Mesenchymal stem cell (in vitro differentiated cells and primary cell): Measurements from ENCODE around the gene CS.

Experiments
- DNase-seq: peaks from one replicate; pipeline ENCODE4 v3.0.0-alpha.2; 2013
- H2AFZ ChIP-seq: one replicate; pipeline ENCODE4 v1.6.1; 2013; ENCODE audit warnings: low read depth, mild to moderate bottlenecking, control low read depth, inconsistent platforms, low read length, moderate library complexity
- H2AK5ac ChIP-seq: 2 replicates; pipeline ENCODE4 v1.6.1; 2013; ENCODE audit warnings: low read length, moderate library complexity, mild to moderate bottlenecking, inconsistent platforms; ENCODE audit not compliant: severe bottlenecking
- H2BK120ac ChIP-seq: one replicate; pipeline ENCODE4 v1.6.1; 2013; ENCODE audit warnings: low read depth, mild to moderate bottlenecking, inconsistent platforms, low read length, moderate library complexity
- H2BK12ac ChIP-seq, 2 experiments: one replicate each; pipeline ENCODE4 v1.6.1; 2013; ENCODE audit warnings: inconsistent platforms in 2 of 2, low read length in 2 of 2, mild to moderate bottlenecking in 2 of 2, moderate library complexity in 2 of 2, control low read depth in 1 of 2
- H2BK15ac ChIP-seq: one replicate; pipeline ENCODE4 v1.6.1; 2013; ENCODE audit warnings: mild to moderate bottlenecking, low read depth, inconsistent platforms; ENCODE audit not compliant: poor library complexity, severe bottlenecking
- H2BK5ac ChIP-seq: 2 replicates; pipeline ENCODE4 v1.6.1; 2013; ENCODE audit warnings: low read depth, mild to moderate bottlenecking, low read length, control low read depth, inconsistent platforms; ENCODE audit not compliant: poor library complexity, severe bottlenecking
- H3K14ac ChIP-seq, 2 experiments: one replicate each; pipeline ENCODE4 v1.6.1; 2013; ENCODE audit warnings: inconsistent platforms in 2 of 2, low read length in 2 of 2, control low read depth in 1 of 2, mild to moderate bottlenecking in 1 of 2, moderate library complexity in 1 of 2
- H3K18ac ChIP-seq, 2 experiments: one replicate each; pipeline ENCODE4 v1.6.1; 2013; ENCODE audit warnings: inconsistent platforms in 2 of 2, low read length in 2 of 2, control low read depth in 1 of 2, low read depth in 1 of 2, mild to moderate bottlenecking in 1 of 2
- H3K23ac ChIP-seq, 2 experiments: one replicate each; pipeline ENCODE4 v1.6.1; 2013; ENCODE audit warnings: inconsistent platforms in 2 of 2, low read length in 2 of 2, mild to moderate bottlenecking in 2 of 2, moderate library complexity in 2 of 2, control low read depth in 1 of 2
- H3K27ac ChIP-seq: 2 replicates; pipeline ENCODE4 v1.5.1; 2013; ENCODE audit warnings: mild to moderate bottlenecking, moderate library complexity, low read length, control low read depth, inconsistent platforms; ENCODE audit not compliant: poor library complexity, severe bottlenecking
- H3K27me3 ChIP-seq, 2 experiments: 2 replicates each; pipeline versions ENCODE4 v1.6.1 to v1.7.0; 2013; ENCODE audit warnings: low read length in 2 of 2, mild to moderate bottlenecking in 2 of 2, moderate library complexity in 2 of 2, control low read depth in 1 of 2, inconsistent platforms in 1 of 2; ENCODE audit not compliant: control insufficient read depth in 1 of 2, insufficient read depth in 1 of 2
- H3K36me3 ChIP-seq, 2 experiments: 2 replicates each; pipeline versions ENCODE4 v1.6.1 to v1.7.0; 2013; ENCODE audit warnings: low read length in 2 of 2, control low read depth in 1 of 2, inconsistent platforms in 1 of 2, low read depth in 1 of 2, mild to moderate bottlenecking in 1 of 2; ENCODE audit not compliant: insufficient read depth in 2 of 2, control insufficient read depth in 1 of 2
- H3K4ac ChIP-seq, 2 experiments: one replicate each; pipeline ENCODE4 v1.6.1; 2013; ENCODE audit warnings: inconsistent platforms in 2 of 2, low read length in 2 of 2, mild to moderate bottlenecking in 2 of 2, moderate library complexity in 2 of 2, control low read depth in 1 of 2, low read depth in 1 of 2
- H3K4me1 ChIP-seq: 2 replicates; pipeline ENCODE4 v1.6.1; 2013; ENCODE audit warnings: low read depth, low read length, control low read depth; ENCODE audit not compliant: control insufficient read depth, insufficient read depth
- H3K4me2 ChIP-seq: 2 replicates; pipeline ENCODE4 v1.6.1; 2013; ENCODE audit warnings: low read length, mild to moderate bottlenecking, inconsistent platforms; ENCODE audit not compliant: poor library complexity, severe bottlenecking
- H3K4me3 ChIP-seq, 2 experiments: 2 replicates each; pipeline versions ENCODE4 v1.5.1 to v1.7.0; 2013; ENCODE audit warnings: low read length in 2 of 2, mild to moderate bottlenecking in 2 of 2, control low read depth in 1 of 2, low read depth in 1 of 2; ENCODE audit not compliant: insufficient read depth in 1 of 2
- H3K79me1 ChIP-seq: replicated peaks from 2 replicates; pipeline ENCODE4 v1.6.1; 2013; ENCODE audit warnings: mild to moderate bottlenecking, control low read depth, low read length, inconsistent platforms; ENCODE audit not compliant: poor library complexity, severe bottlenecking
- H3K9ac ChIP-seq: 2 replicates; pipeline ENCODE4 v1.7.0; 2013; ENCODE audit warnings: mild to moderate bottlenecking, low read length, moderate library complexity
- H3K9me3 ChIP-seq: 2 replicates; pipeline ENCODE4 v1.7.0; 2013; ENCODE audit warnings: mild to moderate bottlenecking, low read length; ENCODE audit not compliant: control insufficient read depth
- H4K8ac ChIP-seq: one replicate; pipeline ENCODE4 v1.6.1; 2013; ENCODE audit warnings: inconsistent platforms, mild to moderate bottlenecking, low read length, moderate library complexity
- H4K91ac ChIP-seq: one replicate; pipeline ENCODE4 v1.6.1; 2013; ENCODE audit warnings: mild to moderate bottlenecking, low read length, inconsistent platforms
- WGBS: methylation state at CpG from one replicate; pipeline ENCODE4 v1.1.7; 2013; ENCODE audit warnings: mixed read lengths; 5-methylcytosine and 5-hydroxymethylcytosine counted together

Gene CS

GRCh38 chr12:56243731-56244181 lies 56.4 kb downstream of the CS start:
- no peak overlapping the region for H3K4me3 ChIP-seq
- no peak overlapping the region for H3K23ac ChIP-seq
- peaks cover 11% of the 10 kb centered on the region for H3K4me1 ChIP-seq
- no peak overlapping the region for H3K14ac ChIP-seq
- H3K4me2 ChIP-seq, result no peak overlapping the region
- H2AFZ ChIP-seq, result no peak overlapping the region
- no peak overlapping the region for H4K91ac ChIP-seq
- H2BK120ac ChIP-seq, result no peak overlapping the region
- H2BK5ac ChIP-seq, result no peak overlapping the region
- H2AK5ac ChIP-seq, result no peak overlapping the region
- H4K8ac ChIP-seq, result peak overlapping the region; percentile 1
- H2BK12ac ChIP-seq, result no peak overlapping the region
- no peak for DNase-seq
- 65% methylated on average over 3 of the region's 3 CpGs for WGBS
- H3K18ac ChIP-seq, result no peak overlapping the region
- no peak overlapping the region for H2BK15ac ChIP-seq
- H3K9ac ChIP-seq, result peak overlapping the region; percentile 40
- H3K9me3 ChIP-seq, result no peaks in the 10 kb centered on the region
- peaks cover 92 to 93% of the 10 kb centered on the region in 2 experiments for H3K36me3 ChIP-seq
- H3K4ac ChIP-seq, result peak overlapping the region in 1 of 2 experiments; percentile 15
- H3K79me1 ChIP-seq, result peaks cover 63% of the 10 kb centered on the region
- no peaks in the 10 kb centered on the region for H3K27me3 ChIP-seq
- H3K27ac ChIP-seq, result no peak overlapping the region

- Histone ChIP-seq H3K79me1 (peaks cover 59% of the 10 kb centered on the region), H3K14ac (no peak overlapping the region), H3K18ac (peak overlapping the region in 1 of 2 experiments; percentile 55), H2BK12ac (no peak overlapping the region), H3K9ac (peak overlapping the region; percentile 40), H3K4me3 (no peak overlapping the region), H3K4me2 (no peak overlapping the region), H2AFZ (no peak overlapping the region), H3K27me3 (no peaks in the 10 kb centered on the region), H4K8ac (no peak overlapping the region), H3K36me3 (peaks cover 88 to 92% of the 10 kb centered on the region in 2 experiments), H3K4ac (no peak overlapping the region), H2BK5ac (no peak overlapping the region), H2BK120ac (no peak overlapping the region), H2AK5ac (no peak overlapping the region), H3K23ac (no peak overlapping the region), H2BK15ac (no peak overlapping the region), H3K4me1 (peaks cover 12% of the 10 kb centered on the region), H4K91ac (no peak overlapping the region), H3K27ac (no peak overlapping the region), H3K9me3 (no peaks in the 10 kb centered on the region)
- WGBS, result 96% methylated on average over 11 of the region's 13 CpGs
- DNase-seq, result no peak
Observed at GRCh38 chr12:56242986-56243385, 57.1 kb downstream of the CS start.

GRCh38 chr12:56241424-56242303 lies 58.5 kb downstream of the CS start:
- Histone ChIP-seq H3K27ac (no peak overlapping the region), H3K4ac (no peak overlapping the region), H2BK12ac (peak overlapping the region in 1 of 2 experiments; percentile 18), H3K9me3 (no peaks in the 10 kb centered on the region), H2BK15ac (no peak overlapping the region), H2AK5ac (no peak overlapping the region), H2BK5ac (no peak overlapping the region), H3K27me3 (no peaks in the 10 kb centered on the region), H2AFZ (no peak overlapping the region), H3K18ac (no peak overlapping the region), H2BK120ac (no peak overlapping the region), H3K4me1 (peaks cover 18% of the 10 kb centered on the region), H4K91ac (no peak overlapping the region), H4K8ac (no peak overlapping the region), H3K79me1 (peaks cover 50% of the 10 kb centered on the region), H3K4me3 (no peak overlapping the region), H3K36me3 (peaks cover 89 to 93% of the 10 kb centered on the region in 2 experiments), H3K4me2 (no peak overlapping the region), H3K23ac (no peak overlapping the region), H3K9ac (no peak overlapping the region), H3K14ac (no peak overlapping the region)
- DNase-seq, result no peak
- 94% methylated on average over 8 of the region's 9 CpGs for WGBS

GRCh38 chr12:56237552-56237951 lies 62.6 kb downstream of the CS start:
- no peak overlapping the region for H2AFZ ChIP-seq
- no peak overlapping the region for H2BK120ac ChIP-seq
- H3K4me2 ChIP-seq, result no peak overlapping the region
- no peak overlapping the region for H3K14ac ChIP-seq
- no peak overlapping the region for H2BK15ac ChIP-seq
- no peak overlapping the region for H3K18ac ChIP-seq
- H3K9ac ChIP-seq, result no peak overlapping the region
- H3K79me1 ChIP-seq, result peaks cover 27% of the 10 kb centered on the region
- no peak overlapping the region for H3K27ac ChIP-seq
- no peaks in the 10 kb centered on the region for H3K27me3 ChIP-seq
- H3K4me3 ChIP-seq, result no peak overlapping the region
- no peak overlapping the region for H4K8ac ChIP-seq
- 89% methylated on average over 8 of the region's 11 CpGs for WGBS
- H2BK12ac ChIP-seq, result no peak overlapping the region
- peaks cover 61 to 74% of the 10 kb centered on the region in 2 experiments for H3K36me3 ChIP-seq
- peaks cover 8% of the 10 kb centered on the region for H3K4me1 ChIP-seq
- no peak for DNase-seq
- H3K23ac ChIP-seq, result no peak overlapping the region
- no peak overlapping the region for H2BK5ac ChIP-seq
- H3K9me3 ChIP-seq, result no peaks in the 10 kb centered on the region
- H2AK5ac ChIP-seq, result no peak overlapping the region
- no peak overlapping the region for H3K4ac ChIP-seq
- H4K91ac ChIP-seq, result no peak overlapping the region
